PC-9 (cell line): ENCODE data around the gene NSMCE1. TPM values are rescaled to one million over a fixed set of nuclear protein-coding genes. Genes with fewer than 3 reads are reported as not detected.
"Not testable (repeated sequence)": the region's sequence is repeated elsewhere in the genome, so short reads cannot be mapped to it uniquely, and the experiment has no call there.

Experiments used
- BruUV-seq: library from RNA; stranded (reverse); fragments of 400-500 nt; replicated peaks from 2 replicates; lab custom pipeline; 2021; lab: Mats Ljungman, UMichigan
- CTCF ChIA-PET: fragments of 300-600 bp; sonication (Branson Sonifier 250); formaldehyde crosslinking; loops from one replicate; lab custom pipeline; 2022; ENCODE audit warnings: antibody characterized with exemption; lab: Charles Lee
- POLR2A ChIA-PET: fragments of 300-600 bp; sonication (Branson Sonifier 250); formaldehyde crosslinking; loops from one replicate; lab custom pipeline; 2022; ENCODE audit warnings: antibody characterized with exemption; ENCODE audit not compliant: unreplicated experiment; lab: Charles Lee
- DNase-seq, 2 experiments: peaks; one replicate each; pipeline versions ENCODE4 v3.0.0 to v3.0.0-alpha.2; 2015 to 2022; ENCODE audit warnings: mixed read lengths in 1 of 2
- H2AFZ ChIP-seq: fragments of 200-600 bp; sonication (generic); 2 replicates; pipeline ENCODE4 v1.8.1; 2017; ENCODE audit warnings: antibody characterized with exemption
- H3F3A ChIP-seq: fragments of 200-600 bp; sonication (generic); 2 replicates; pipeline ENCODE4 v1.8.1; 2017; ENCODE audit warnings: antibody characterized with exemption, mild to moderate bottlenecking, low read depth; ENCODE audit not compliant: insufficient read depth
- H3K27ac ChIP-seq: fragments of 200-600 bp; sonication (generic); 2 replicates; pipeline ENCODE4 v1.6.1; 2016; ENCODE audit warnings: mixed run types
- H3K27me3 ChIP-seq: fragments of 200-600 bp; sonication (generic); 2 replicates; pipeline ENCODE4 v1.6.1; 2016; ENCODE audit warnings: low read depth, mixed run types; ENCODE audit not compliant: insufficient read depth
- H3K36me3 ChIP-seq: fragments of 200-600 bp; sonication (generic); 2 replicates; pipeline ENCODE4 v1.6.1; 2016; ENCODE audit warnings: low read depth, mixed run types
- H3K4me1 ChIP-seq: fragments of 200-600 bp; sonication (generic); replicated peaks from 2 replicates; pipeline ENCODE4 v1.6.1; 2016; ENCODE audit warnings: mixed run types; ENCODE audit not compliant: insufficient read depth
- H3K4me2 ChIP-seq: fragments of 200-600 bp; sonication (generic); 2 replicates; pipeline ENCODE4 v1.6.1; 2017; ENCODE audit warnings: mixed run types
- H3K4me3 ChIP-seq: fragments of 200-600 bp; sonication (generic); 2 replicates; pipeline ENCODE4 v1.6.1; 2016; ENCODE audit warnings: mixed run types
- H3K79me2 ChIP-seq: fragments of 200-600 bp; sonication (generic); 2 replicates; pipeline ENCODE4 v1.6.1; 2017; ENCODE audit warnings: low read depth, mixed run types
- H3K9me2 ChIP-seq: fragments of 200-600 bp; sonication (generic); 2 replicates; pipeline ENCODE4 v1.8.1; 2017; ENCODE audit warnings: mild to moderate bottlenecking; ENCODE audit not compliant: insufficient read depth
- H3K9me3 ChIP-seq: fragments of 200-600 bp; sonication (generic); 2 replicates; pipeline ENCODE4 v1.8.1; 2016; ENCODE audit warnings: low read depth; ENCODE audit not compliant: insufficient read depth
- H4K20me1 ChIP-seq: fragments of 200-600 bp; sonication (generic); 2 replicates; pipeline ENCODE4 v1.8.1; 2017; ENCODE audit not compliant: insufficient read depth
- EZH2 ChIP-seq: fragments of 200-600 bp; sonication (generic); IDR thresholded peaks from 2 replicates; pipeline ENCODE4 v1.8.0; 2017; ENCODE audit warnings: antibody characterized with exemption, low read depth
- intact Hi-C: fragments of 100-400 bp; cut with micrococcal nuclease; formaldehyde crosslinking; loops from one replicate; pipeline ENCODE4 v1.10.0; 2022; ENCODE audit not compliant: unreplicated experiment
- total RNA-seq: library from RNA; stranded (reverse); gene quantifications from 2 replicates; pipeline ENCODE4 v1.2.3, GENCODE V29; 2021
- TF ChIP-seq, protein P1 (sequence below): fragments of 200-600 bp; sonication (generic); conservative IDR thresholded peaks from 2 replicates; pipeline ENCODE4 v1.6.1; 2017; ENCODE audit warnings: mixed run types, antibody characterized with exemption, mild to moderate bottlenecking, moderate library complexity

Gene NSMCE1
- total RNA-seq, 1 experiment from 2014 or later: 114 TPM

DNA sequence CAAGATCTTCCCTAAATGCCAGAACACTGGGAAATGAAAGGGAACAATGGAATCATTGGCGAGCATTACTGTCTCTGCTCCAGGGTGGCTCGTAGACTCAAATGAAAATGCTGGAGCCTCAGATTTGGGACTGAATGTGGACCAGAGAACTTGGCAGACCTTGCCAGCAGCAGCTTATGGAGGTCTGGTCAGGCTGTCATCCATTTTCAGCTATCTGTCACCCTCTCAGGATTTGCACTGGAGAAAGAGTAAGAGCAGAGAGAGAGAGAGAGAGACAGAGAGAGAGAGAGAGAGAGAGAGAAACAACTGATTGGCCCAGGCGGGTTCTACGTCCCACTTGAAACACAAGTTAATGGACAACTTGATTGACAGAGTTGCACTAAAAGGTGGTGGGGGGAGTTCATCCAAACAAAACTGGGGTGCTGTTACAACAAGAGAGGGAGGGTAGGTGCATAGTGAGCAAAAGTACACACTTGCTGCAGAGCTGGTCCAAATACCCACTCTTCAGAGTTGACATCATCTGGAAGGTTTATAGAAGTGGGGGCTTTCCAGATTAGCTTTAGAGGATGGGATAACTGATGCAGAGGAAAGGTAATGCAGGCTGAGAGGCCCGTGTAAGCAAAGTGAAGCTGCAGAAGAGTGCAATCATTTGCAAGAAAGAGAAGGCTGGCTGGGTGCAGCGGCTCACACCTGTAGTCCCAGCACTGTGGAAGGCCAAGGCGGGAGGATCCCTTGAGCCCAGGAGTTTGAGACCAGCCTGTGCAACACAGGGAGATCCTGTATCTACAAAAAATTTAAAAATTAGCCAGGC, 16.5 kb upstream of the NSMCE1 start:
- H3K9me2 ChIP-seq: no peaks in the 10 kb centered on the region
- H3F3A ChIP-seq: peaks cover 18% of the 10 kb centered on the region; the same call in 1 of the 2 replicates
- DNase-seq: no peak
- H3K4me3 ChIP-seq: no peak overlapping the region
- H3K9me3 ChIP-seq: 0 out of 2 replicates have a peak, but pooled peaks cover 3% of the 10 kb centered on the region
- no peaks in the 10 kb centered on the region for H3K27me3 ChIP-seq
- no peaks in the 10 kb centered on the region for H3K36me3 ChIP-seq
- H4K20me1 ChIP-seq: no peaks in the 10 kb centered on the region
- ChIA-PET POLR2A (no interaction called here), CTCF (interaction anchor here (1.0 kb wide), 1 partner anchor 50 kb away, joined by 5 read pairs; no protein-coding TSS in a partner anchor)
- TF ChIP-seq EZH2: no peak
- TF ChIP-seq, protein P1, sequence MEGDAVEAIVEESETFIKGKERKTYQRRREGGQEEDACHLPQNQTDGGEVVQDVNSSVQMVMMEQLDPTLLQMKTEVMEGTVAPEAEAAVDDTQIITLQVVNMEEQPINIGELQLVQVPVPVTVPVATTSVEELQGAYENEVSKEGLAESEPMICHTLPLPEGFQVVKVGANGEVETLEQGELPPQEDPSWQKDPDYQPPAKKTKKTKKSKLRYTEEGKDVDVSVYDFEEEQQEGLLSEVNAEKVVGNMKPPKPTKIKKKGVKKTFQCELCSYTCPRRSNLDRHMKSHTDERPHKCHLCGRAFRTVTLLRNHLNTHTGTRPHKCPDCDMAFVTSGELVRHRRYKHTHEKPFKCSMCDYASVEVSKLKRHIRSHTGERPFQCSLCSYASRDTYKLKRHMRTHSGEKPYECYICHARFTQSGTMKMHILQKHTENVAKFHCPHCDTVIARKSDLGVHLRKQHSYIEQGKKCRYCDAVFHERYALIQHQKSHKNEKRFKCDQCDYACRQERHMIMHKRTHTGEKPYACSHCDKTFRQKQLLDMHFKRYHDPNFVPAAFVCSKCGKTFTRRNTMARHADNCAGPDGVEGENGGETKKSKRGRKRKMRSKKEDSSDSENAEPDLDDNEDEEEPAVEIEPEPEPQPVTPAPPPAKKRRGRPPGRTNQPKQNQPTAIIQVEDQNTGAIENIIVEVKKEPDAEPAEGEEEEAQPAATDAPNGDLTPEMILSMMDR: no peak
- no peak overlapping the region for H2AFZ ChIP-seq
- BruUV-seq: no TSS peak
- intact Hi-C loops: no loop called here
- no peaks in the 10 kb centered on the region for H3K79me2 ChIP-seq
- no peak overlapping the region for H3K27ac ChIP-seq
- peaks cover 20% of the 10 kb centered on the region for H3K4me1 ChIP-seq
- H3K4me2 ChIP-seq: no peak overlapping the region

DNA sequence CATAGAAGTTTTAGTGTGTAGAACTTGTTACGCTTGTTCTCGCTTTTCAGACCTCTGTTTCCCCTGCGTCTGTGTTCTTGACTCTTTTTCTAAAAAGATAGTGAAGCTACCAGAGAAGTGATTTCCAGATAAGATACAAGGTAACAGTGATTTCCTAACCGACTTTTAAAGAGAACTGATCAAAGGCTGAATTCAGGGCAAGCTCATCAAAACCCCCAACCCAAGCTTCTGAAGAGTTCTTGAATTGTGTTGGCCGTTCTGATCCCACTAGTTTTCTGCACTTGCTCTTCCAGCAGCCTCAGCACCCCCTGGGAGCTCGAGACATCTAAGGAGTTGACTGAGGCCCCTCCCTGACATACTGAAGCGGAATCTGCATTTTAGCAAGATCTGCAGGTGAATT, 12.7 kb upstream of the NSMCE1 start:
- no peak for DNase-seq
- H3K9me2 ChIP-seq: no peaks in the 10 kb centered on the region
- no peaks in the 10 kb centered on the region for H3K9me3 ChIP-seq
- intact Hi-C loops: no loop called here
- POLR2A ChIA-PET: no interaction called here
- no peaks in the 10 kb centered on the region for H4K20me1 ChIP-seq
- peaks cover 5% of the 10 kb centered on the region; the same call in 1 of the 2 replicates for H3F3A ChIP-seq
- H3K36me3 ChIP-seq: no peaks in the 10 kb centered on the region
- no peak overlapping the region for H3K27ac ChIP-seq
- no peaks in the 10 kb centered on the region for H3K27me3 ChIP-seq
- TF ChIP-seq EZH2: no peak
- TF ChIP-seq, protein P1: no peak
- CTCF ChIA-PET: interaction anchor here (0.7 kb wide), 1 partner anchor 32 kb away, joined by 3 read pairs; no protein-coding TSS in a partner anchor
- no peaks in the 10 kb centered on the region for H3K79me2 ChIP-seq
- no peak overlapping the region for H3K4me2 ChIP-seq
- H3K4me1 ChIP-seq: peaks cover 10% of the 10 kb centered on the region
- H2AFZ ChIP-seq: no peak overlapping the region
- no TSS peak for BruUV-seq
- no peak overlapping the region for H3K4me3 ChIP-seq

DNA sequence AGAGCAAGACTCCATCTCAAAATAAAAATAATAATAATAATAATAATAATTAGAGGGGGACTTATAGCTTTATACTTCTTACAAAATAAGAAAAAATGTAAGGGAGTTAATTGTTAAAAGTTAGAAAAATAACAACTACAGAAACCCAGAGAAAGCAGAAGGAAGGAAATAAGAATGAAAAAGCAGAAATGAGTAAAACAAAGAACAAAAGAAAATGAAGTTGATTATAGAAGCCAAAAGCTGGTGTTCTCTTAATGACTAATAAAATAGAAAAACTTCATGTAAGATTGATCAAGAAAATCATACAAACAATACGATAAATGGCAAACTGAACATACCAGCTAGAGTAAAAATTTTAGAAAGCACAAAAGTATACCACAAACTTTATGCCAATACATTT, 6.8 kb upstream of the NSMCE1 start:
- Histone ChIP-seq H3K27me3 (no peaks in the 10 kb centered on the region), H3K4me3 (no peak overlapping the region), H3K4me1 (no peaks in the 10 kb centered on the region), H3K79me2 (no peaks in the 10 kb centered on the region), H3K4me2 (no peak overlapping the region), H3K36me3 (no peaks in the 10 kb centered on the region), H3K9me2 (no peaks in the 10 kb centered on the region), H3K9me3 (no peaks in the 10 kb centered on the region), H3K27ac (no peak overlapping the region), H2AFZ (no peak overlapping the region), H3F3A (0 out of 2 replicates have a peak, but pooled peaks cover 6% of the 10 kb centered on the region), H4K20me1 (no peaks in the 10 kb centered on the region)
- intact Hi-C loops: no loop called here
- no peak for TF ChIP-seq EZH2
- TF ChIP-seq, protein P1: no peak
- no peak for DNase-seq
- ChIA-PET POLR2A (interaction anchor here (0.7 kb wide), 1 partner anchor 41 kb away, joined by 12 read pairs; no protein-coding TSS in a partner anchor), CTCF (interaction anchor here (0.5 kb wide), 1 partner anchor 17 kb away, joined by 4 read pairs; no protein-coding TSS in a partner anchor)
- BruUV-seq: no TSS peak

DNA sequence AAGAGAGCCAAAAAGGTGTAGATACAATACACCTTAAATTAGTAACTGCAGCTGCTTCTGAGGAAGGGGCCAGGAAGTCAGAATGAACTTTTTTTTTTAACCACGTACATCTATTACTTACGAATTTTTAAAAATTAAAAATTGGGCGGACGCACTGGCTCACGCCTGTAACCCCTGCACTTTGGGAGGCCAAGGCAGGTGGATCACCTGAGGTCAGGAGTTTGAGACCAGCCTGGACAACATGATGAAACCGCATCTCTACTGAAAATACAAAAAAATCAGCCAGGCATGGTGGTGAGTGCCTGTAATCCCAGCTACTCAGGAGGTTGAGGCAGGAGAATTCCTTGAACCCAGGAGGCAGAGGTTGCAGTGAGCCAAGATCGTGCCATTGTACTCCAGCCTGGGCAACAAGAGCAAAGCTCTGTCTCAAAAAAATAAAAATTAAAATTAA, 5.9 kb upstream of the NSMCE1 start:
- BruUV-seq, intact Hi-C loops, H3K36me3 ChIP-seq, H3K4me1 ChIP-seq, H3K9me2 ChIP-seq, H3K27me3 ChIP-seq, H3K4me2 ChIP-seq, H4K20me1 ChIP-seq, H3K27ac ChIP-seq, H2AFZ ChIP-seq, H3F3A ChIP-seq, DNase-seq, H3K79me2 ChIP-seq, H3K9me3 ChIP-seq, H3K4me3 ChIP-seq: not testable (repeated sequence)
- ChIA-PET CTCF (interaction anchor here (0.6 kb wide), 1 partner anchor 45 kb away, joined by 4 read pairs; no protein-coding TSS in a partner anchor), POLR2A (interaction anchor here (0.7 kb wide), 1 partner anchor 10 kb away, joined by 3 read pairs; no protein-coding TSS in a partner anchor)
